Measurements from ENCODE around the gene FBLN7. TPM values are rescaled to one million over a fixed set of nuclear protein-coding genes. Genes with fewer than 3 reads are reported as not detected.

FBLN7 gene
- total RNA-seq, 1 experiment from 2014 or later = 0.73 TPM

GRCh38 chr2:112160283-112161250 is 22.4 kb downstream of the FBLN7 start:
- intact Hi-C loops (cut with micrococcal nuclease; ENCODE audit: unreplicated experiment) = no loop called here
- CTCF ChIA-PET = no interaction called here
- H3K9me3 Mint-ChIP-seq (ENCODE audit: low read depth, unreplicated experiment) = no peaks in the 10 kb centered on the region

GRCh38 chr2:112161431-112162145 is 23.4 kb downstream of the FBLN7 start:
- Mint-ChIP-seq H3K9me3 (ENCODE audit: low read depth, unreplicated experiment) (no peaks in the 10 kb centered on the region), H3K27ac (ENCODE audit: unreplicated experiment) (no peak overlapping the region), H3K27me3 (ENCODE audit: unreplicated experiment) (peaks cover 36% of the 10 kb centered on the region), H3K36me3 (ENCODE audit: insufficient read depth, unreplicated experiment) (no peaks in the 10 kb centered on the region), H3K4me1 (ENCODE audit: low read depth, unreplicated experiment) (no peaks in the 10 kb centered on the region), H3K4me3 (ENCODE audit: low read depth, unreplicated experiment) (no peak overlapping the region)
- CTCF ChIA-PET = no interaction called here
- TF ChIP-seq, protein P1, sequence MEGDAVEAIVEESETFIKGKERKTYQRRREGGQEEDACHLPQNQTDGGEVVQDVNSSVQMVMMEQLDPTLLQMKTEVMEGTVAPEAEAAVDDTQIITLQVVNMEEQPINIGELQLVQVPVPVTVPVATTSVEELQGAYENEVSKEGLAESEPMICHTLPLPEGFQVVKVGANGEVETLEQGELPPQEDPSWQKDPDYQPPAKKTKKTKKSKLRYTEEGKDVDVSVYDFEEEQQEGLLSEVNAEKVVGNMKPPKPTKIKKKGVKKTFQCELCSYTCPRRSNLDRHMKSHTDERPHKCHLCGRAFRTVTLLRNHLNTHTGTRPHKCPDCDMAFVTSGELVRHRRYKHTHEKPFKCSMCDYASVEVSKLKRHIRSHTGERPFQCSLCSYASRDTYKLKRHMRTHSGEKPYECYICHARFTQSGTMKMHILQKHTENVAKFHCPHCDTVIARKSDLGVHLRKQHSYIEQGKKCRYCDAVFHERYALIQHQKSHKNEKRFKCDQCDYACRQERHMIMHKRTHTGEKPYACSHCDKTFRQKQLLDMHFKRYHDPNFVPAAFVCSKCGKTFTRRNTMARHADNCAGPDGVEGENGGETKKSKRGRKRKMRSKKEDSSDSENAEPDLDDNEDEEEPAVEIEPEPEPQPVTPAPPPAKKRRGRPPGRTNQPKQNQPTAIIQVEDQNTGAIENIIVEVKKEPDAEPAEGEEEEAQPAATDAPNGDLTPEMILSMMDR (IDR thresholded peaks at IDR 0.05; ENCODE audit: unreplicated experiment) = no peak
- no TSS peak for BruUV-seq (replicated peaks)
- DNase-seq = no peak
- intact Hi-C loops (cut with micrococcal nuclease; ENCODE audit: unreplicated experiment) = no loop called here

More at GRCh38 chr2:112160283-112161250, 22.4 kb downstream of the FBLN7 start:
- TF ChIP-seq, protein P1 (IDR thresholded peaks at IDR 0.05; ENCODE audit: unreplicated experiment) = no peak
- BruUV-seq (replicated peaks) = no TSS peak
- no peaks in the 10 kb centered on the region for H3K36me3 Mint-ChIP-seq (ENCODE audit: insufficient read depth, unreplicated experiment)
- no peak for DNase-seq
- peaks cover 33% of the 10 kb centered on the region for H3K27me3 Mint-ChIP-seq (ENCODE audit: unreplicated experiment)
- no peak overlapping the region for H3K4me3 Mint-ChIP-seq (ENCODE audit: low read depth, unreplicated experiment)
- H3K27ac Mint-ChIP-seq (ENCODE audit: unreplicated experiment) = no peak overlapping the region
- H3K4me1 Mint-ChIP-seq (ENCODE audit: low read depth, unreplicated experiment) = no peaks in the 10 kb centered on the region

GRCh38 chr2:112162341-112162740 is 24.2 kb downstream of the FBLN7 start:
- Mint-ChIP-seq H3K27ac (ENCODE audit: unreplicated experiment) (no peak overlapping the region), H3K36me3 (ENCODE audit: insufficient read depth, unreplicated experiment) (no peaks in the 10 kb centered on the region), H3K27me3 (ENCODE audit: unreplicated experiment) (peaks cover 36% of the 10 kb centered on the region), H3K4me1 (ENCODE audit: low read depth, unreplicated experiment) (no peaks in the 10 kb centered on the region), H3K9me3 (ENCODE audit: low read depth, unreplicated experiment) (no peaks in the 10 kb centered on the region), H3K4me3 (ENCODE audit: low read depth, unreplicated experiment) (no peak overlapping the region)
- no peak for DNase-seq
- TF ChIP-seq, protein P1 (IDR thresholded peaks at IDR 0.05; ENCODE audit: unreplicated experiment) = no peak
- CTCF ChIA-PET = interaction anchor here (0.7 kb wide), 1 partner anchor 780 kb away, joined by 4 read pairs; no protein-coding TSS in a partner anchor
- no TSS peak for BruUV-seq (replicated peaks)
- intact Hi-C loops (cut with micrococcal nuclease; ENCODE audit: unreplicated experiment) = no loop called here

- H3K4me1 Mint-ChIP-seq (ENCODE audit: low read depth, unreplicated experiment) = no peaks in the 10 kb centered on the region
- CTCF ChIA-PET = no interaction called here
- intact Hi-C loops (cut with micrococcal nuclease; ENCODE audit: unreplicated experiment) = no loop called here
- DNase-seq = no peak
- TF ChIP-seq, protein P1 (IDR thresholded peaks at IDR 0.05; ENCODE audit: unreplicated experiment) = no peak
- BruUV-seq (replicated peaks) = no TSS peak
- H3K27ac Mint-ChIP-seq (ENCODE audit: unreplicated experiment) = no peak overlapping the region
- no peaks in the 10 kb centered on the region for H3K36me3 Mint-ChIP-seq (ENCODE audit: insufficient read depth, unreplicated experiment)
- H3K27me3 Mint-ChIP-seq (ENCODE audit: unreplicated experiment) = peaks cover 36% of the 10 kb centered on the region
- H3K9me3 Mint-ChIP-seq (ENCODE audit: low read depth, unreplicated experiment) = no peaks in the 10 kb centered on the region
- no peak overlapping the region for H3K4me3 Mint-ChIP-seq (ENCODE audit: low read depth, unreplicated experiment)
Observed at GRCh38 chr2:112162956-112163355, 24.8 kb downstream of the FBLN7 start.

Measured in Calu3 (cell line).